Left kidney (tissue), 2 donors: Measurements from ENCODE around the gene TLR9. TPM values are rescaled to one million over a fixed set of nuclear protein-coding genes. Genes with fewer than 3 reads are reported as not detected.

ENCODE experiments used
- DNase-seq: peaks from one replicate; pipeline ENCODE4 v3.0.0-alpha.2; 2013
- polyA plus RNA-seq: library from polyadenylated mRNA; unstranded; fragments of 120-200 nt; gene quantifications from one replicate; pipeline ENCODE4 v1.2.1, GENCODE V29; 2013; ENCODE audit not compliant: insufficient read length

The TLR9 gene
- polyA plus RNA-seq, 1 donor: 0.18 TPM

DNA sequence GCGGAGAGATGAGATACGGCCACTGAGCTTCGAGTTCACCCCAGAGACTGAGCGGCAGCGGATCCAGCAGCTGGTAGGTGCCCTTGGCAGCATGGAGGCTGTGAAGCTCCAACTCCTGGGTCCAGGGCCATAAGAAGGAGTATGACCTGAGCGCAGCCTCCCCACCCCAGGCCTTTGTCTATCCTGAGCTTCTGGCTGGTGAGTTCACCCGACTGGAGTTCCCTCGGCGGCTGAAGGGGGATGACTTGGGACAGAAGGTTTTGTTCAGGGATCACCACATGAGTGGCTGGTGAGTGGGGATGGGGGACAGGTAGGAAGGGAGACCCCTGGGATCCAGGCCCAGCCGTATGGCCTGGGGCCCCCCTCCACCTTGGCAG lies 22.7 kb upstream of the TLR9 start:
- DNase-seq: no peak

DNA sequence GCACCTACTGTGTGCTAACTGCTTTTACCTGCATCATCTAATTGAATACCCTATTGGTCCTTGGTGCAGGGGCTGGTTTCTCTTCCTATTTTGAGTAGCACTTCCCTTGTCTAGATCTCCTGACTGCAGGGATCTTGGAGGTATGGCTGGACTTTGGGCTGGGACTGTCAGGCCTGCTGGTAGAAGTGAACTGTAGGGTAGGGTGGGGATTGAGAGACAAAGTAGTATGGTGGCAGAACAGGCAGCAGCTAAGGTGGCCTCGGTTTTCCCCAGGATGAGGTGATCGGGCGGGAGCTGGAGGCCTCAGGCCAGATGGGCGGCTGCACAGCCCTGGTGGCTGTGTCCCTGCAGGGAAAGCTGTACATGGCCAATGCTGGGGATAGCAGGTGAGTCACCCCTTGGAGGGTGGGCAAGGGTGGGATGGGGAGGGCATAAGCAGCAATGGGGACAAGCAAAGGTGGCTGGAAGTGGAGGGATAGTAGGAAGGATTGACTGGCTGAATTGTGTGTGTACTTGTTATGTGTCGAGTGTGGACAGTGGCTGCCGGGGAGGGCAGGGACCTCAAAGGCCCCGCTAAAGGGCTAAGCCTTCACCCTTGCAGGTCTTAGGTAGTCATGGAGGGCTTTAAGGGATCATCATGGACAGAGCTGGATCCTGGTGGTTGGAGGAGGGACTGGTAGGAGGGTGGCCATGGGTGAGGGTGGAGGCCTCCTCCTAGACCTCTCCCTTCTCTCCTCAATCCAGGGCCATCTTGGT lies 22.1 kb upstream of the TLR9 start:
- no peak for DNase-seq

DNA sequence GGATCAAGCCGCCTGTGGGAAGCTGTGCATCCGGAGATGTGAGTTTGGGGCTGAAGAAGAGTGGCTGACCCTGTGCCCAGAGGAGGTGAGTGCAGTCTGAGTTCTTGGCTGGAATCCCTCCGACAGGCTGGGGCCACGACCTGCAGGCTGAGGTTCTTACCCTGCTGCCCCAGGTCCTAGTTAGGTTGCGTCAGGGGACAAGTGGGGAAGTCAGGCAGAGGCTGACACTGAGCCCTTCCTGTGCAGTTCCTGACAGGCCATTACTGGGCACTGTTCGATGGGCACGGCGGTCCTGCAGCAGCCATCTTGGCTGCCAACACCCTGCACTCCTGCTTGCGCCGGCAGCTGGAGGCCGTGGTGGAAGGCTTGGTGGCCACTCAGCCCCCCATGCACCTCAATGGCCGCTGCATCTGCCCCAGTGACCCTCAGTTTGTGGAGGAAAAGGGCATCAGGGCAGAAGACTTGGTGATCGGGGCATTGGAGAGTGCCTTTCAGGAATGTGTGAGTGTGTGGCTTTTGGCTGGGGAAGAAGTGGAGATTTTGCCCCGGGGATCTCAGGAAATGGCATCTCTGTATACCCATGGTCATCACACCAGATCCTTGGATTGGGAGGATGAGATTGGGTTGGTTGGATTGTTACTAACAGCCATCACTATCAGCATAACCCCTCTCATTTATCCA lies 21.4 kb upstream of the TLR9 start:
- DNase-seq: no peak

DNA sequence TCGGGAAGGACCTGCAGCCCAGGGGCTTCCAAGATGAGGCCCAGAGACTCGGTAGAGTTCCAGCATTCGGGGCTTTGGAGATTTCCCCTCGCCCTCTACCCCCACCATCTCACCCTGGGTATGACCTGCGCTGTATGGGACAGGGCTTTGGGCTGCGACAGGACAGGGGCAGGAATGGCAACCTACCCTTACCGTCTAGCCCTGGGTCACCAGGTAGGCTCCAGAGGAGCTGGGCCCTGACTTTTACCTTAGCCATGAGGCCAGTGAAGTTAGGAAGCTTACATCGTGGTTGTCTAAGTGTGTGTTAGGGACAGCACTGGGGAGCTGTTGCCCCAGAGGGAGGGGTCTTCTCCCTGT lies 20.8 kb upstream of the TLR9 start:
- no peak for DNase-seq

DNA sequence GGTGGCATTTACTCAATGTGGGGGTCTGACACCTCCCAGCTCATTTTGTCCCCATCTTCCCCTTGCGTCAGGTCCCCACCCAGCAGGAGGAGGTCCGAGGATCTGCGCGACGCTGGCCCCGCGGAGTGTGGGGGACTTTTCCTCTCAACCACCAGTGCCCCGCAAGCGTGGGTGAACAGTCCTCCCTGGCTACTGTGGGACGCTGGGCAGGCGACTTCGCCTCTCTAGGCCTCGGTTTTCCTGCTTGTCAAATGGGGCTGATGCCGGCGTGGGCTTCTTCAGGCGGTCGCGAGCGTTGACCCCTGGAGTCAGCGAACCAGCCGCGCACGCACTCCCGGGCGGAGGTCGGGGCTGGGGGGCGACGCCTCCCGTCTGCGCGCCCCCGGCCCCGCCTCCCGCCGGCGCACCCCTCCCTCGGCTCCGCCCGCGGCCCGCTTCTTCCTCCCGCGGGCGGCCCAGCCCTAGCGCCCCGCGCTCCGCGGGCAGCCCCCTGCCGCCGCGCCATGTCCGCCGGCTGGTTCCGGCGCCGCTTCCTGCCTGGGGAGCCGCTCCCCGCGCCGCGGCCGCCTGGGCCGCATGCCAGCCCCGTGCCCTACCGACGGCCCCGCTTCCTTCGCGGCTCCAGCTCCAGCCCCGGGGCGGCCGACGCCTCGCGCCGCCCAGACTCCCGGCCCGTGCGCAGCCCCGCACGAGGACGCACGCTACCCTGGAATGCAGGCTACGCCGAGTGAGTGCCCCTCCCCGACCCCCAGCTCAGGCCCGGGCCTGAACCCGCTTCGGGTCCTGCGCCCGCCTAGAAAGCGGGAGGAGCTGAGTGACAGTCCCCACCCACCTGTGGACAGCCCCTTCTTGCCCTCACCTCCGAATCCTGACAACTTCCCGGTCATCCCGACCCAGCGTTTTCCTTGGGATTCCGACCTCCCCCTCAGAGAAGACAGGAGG lies 20.1 kb upstream of the TLR9 start, which contains the start of gene PPM1M:
Gene PPM1M, plus strand, starts transcription at position 438 of the 942 bp plus-strand sequence. Its CDS starts 66 bp downstream, at position 504.
- no peak for DNase-seq

DNA sequence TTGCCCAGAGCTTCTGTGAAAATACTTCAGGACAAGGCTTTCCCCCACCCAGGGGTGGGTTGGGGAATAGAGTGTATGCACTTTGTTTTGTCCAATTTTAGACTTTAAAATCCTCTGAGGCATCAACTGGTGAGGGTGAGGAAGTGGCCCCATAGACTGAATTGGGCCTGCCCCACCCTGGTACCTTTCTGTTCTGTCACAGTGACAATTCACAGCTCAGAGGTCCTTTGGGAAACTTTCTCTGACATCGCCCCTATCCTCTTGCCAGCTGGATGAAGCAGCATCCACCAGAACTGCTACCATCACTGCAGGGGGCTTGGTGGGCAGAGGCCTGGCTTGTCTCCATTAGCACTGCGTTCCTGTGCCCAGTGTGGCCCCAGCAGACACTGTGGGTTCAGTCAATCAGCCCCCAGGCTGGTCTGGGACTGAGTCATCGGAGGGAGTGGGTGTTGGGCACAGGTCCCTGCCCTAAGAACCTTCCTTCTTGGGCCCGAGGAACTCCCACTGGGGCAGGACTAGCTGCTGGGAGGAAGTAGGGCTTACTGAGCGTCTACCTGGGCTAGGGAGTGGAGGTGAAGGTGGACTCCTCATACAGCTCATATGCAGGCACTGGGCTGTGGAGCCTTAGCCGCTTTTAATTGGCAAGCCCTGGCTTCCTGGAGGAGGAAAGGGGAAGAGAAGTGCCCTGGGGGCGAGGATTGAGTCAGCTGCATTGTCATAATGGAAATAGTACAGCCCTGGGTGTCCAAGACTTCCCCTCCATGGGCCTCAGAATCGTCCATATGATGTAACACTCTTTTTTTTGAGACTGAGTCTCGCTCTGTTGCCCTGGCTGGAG lies 18.6 kb upstream of the TLR9 start:
- DNase-seq: no peak

DNA sequence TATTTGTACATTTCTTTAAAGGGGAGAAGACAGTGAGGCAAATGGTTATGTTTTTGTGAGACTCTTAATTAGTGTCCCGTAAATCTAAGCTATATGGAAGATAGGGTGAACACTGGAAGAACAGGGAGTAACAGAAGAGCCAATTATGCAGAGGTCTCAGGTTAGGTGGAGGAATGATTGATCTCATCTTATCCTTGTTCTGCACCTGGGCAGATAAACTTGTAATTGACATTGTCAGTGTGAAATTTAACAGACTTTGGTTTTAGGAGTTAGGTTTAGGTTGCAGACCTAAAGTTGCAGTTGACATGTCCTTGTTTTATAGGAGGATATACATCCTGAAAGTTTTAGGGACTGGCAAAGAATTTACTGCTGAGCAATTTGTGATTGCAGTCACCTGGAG lies 16.6 kb upstream of the TLR9 start:
- DNase-seq: no peak

DNA sequence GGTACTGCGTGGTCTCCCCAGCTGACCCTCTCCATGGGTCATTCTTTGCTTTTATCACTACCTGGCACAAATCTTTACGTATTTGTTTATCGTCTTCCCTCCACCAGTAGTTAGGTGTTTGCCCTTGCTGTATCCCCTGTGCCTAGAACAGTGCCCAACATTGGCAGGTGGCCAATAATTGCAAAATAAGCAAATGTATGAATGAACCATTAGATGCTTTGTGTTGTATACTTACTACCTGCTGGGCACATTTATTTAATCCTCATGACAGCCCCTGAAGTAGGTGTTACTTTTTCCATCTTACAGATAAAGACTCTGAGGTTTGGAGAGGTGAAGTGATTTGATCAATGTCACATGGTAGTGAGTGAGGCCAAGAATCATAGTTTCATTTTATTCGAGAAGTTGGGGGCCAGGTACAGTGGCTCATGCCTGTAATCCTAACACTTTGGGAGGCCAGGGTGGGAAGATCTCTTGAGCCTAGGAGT lies 15.5 kb upstream of the TLR9 start:
- DNase-seq: no peak

DNA sequence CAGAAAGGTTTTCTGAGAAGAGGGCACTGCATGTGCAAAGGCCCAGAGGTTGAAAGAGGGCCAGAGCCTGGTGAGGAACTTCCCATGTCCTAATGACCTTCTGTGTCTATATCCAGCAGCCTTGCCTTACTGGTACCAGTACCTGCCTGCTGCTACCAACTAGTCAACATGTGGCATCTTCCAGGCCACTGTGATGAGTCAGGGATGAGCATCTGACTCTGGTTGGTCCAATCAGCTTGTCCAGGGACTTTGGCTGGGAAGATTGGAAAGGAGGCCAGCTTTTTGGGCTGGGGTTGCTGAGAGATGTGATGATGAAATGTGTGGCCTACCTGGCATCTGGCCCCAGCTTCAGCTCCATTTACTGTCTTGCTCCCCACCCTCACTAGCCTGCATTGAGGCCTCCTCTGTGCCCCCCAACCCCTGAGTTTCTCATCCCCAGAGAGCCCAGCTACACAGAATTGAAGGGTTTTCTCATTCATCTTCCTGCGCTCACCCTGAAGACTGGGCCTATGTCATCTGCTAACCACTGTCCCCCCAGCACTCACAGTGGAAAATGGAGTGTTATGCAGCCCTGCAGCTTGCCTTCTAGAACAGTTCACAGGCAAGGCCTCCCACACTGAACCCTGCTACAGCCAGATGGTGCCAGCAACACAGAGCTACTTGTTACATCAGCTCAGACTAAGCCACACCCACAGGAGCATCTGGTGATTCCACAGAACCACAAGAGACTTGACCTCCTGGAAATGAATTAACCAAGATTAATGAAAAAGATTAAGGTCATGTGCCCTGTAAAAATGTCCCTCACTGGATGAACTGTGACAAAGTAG lies 14.8 kb upstream of the TLR9 start:
- no peak for DNase-seq

DNA sequence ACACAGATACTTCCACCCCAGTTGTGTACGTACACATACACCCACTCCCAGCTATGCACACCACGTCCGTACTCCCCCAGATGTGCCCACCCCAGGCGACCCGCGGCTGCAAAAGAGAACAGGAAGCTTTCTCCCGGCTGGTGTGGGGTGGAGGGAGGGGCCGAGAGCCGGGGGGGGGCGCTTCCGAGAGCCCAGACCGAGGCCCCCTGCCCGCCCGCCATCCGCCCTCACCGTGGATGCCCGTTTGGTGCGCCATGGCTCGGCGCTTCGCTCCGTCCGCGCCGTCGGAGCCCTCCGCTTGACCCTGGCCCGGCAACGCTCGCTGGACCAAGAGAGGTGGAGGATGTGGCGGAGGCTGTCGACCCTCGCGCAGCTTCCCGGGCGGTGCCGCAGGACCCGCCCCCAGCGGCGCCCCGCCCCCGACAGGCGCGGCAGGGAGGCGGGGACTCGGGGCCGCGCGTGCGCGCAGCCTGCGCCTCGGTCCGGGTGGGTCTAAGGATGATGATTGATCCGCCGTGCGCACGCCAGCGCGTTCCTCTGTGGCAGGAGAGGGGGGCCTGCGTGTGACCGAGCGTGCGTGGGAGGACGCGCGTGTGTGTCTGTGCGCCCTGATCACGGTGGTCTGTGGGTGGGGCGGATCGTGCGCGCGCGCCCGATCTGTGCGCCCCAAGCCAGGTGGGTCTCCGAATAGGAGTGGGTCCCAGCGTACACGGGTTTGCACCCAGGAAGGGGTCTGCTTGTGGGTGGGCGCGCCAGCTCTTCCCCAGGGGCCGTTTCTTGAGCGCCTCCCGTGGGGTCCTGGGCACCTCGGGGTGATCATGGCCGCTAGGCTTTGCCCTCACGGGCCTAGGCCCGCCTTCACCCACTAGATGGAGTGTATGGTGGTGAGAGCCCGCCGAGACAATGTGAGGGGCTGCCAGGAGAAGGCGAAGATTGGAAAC lies 13.6 kb upstream of the TLR9 start, which contains the start of gene TWF2:
Gene TWF2, minus strand, starts transcription at position 398 of the 941 bp plus-strand sequence. Its CDS starts 142 bp downstream, at position 256.
- no peak for DNase-seq

DNA sequence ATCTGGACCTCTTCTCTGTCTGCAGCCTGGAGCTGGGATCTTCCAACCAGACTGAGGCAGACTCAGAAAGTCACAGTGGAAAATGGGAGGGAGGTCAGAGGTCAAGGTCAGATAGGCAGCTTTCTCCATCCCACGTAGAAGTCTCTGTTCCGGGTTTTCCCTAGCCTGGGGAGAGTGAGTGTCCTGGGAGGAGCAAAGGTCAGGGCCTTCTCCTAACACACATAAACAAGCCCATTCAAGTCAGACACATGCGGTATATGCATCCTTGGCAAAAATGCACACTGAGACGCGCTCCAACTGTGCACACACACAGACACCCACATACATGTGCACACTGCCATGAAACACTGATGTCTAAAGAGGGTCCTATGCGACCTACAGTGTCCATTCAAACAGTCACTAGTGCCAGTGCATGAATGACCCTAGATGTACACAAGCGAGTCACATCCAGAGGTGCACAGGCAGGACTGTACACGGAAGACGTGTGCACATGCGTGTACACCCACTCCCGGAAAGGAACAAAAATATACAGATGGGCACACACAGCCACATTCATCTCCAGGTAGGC lies 12.8 kb upstream of the TLR9 start:
- no peak for DNase-seq

DNA sequence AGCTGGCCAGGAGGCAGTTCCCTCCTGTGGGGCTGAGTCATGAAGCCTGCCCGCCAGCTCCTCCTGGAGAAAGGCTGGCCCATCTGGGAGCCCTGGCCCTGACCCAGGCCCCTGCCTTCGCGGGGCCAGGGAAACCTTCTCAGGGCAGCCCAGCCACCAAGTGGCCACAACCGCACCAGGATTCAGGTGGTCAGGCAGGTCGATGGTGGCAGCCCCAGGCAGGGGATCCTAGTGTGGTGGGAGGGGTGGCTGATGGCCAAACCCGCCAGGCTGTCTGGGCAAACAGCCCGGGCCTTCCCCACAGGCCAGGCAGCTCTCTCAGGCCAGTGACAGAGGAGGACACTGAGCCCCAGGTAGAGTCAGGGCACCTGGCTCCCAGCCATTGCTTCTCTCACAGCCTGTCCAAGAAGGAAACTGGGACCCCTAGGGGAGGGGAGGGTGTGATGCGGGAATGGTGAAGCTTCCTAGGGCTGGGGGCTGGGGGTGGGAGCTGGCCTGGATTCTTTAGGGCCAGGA lies 12.3 kb upstream of the TLR9 start:
- no peak for DNase-seq

DNA sequence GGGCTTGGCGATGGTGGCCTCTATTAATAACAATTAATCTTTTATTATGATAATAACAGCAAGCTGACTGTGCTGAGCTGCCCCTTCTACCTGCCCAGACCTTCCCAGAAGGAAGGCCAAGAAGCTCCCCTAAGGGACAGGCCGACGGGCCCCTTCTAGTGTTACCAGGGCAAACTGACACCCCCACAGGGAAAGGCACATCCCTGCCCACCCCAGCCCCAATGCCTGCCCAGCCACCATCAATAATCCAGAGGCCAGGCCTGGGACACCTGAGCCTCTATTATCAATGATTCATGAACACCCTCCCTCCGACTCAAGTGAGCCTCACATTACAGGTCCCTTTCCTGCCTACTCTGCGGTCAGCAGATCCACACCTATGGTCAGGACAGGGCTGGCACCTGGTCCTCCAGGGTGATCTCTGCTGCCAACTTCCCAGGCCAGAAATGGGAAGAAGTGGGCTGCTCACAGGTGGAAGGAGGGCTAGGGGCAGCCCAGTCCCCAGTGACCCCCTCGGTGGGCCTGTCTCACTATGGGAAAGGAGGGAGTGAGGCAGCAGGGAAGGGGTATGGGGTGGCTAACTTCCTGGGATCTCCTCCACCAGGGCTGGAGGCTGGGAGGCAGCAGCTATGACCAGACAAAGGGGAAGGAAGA lies 11.7 kb upstream of the TLR9 start:
- no peak for DNase-seq

DNA sequence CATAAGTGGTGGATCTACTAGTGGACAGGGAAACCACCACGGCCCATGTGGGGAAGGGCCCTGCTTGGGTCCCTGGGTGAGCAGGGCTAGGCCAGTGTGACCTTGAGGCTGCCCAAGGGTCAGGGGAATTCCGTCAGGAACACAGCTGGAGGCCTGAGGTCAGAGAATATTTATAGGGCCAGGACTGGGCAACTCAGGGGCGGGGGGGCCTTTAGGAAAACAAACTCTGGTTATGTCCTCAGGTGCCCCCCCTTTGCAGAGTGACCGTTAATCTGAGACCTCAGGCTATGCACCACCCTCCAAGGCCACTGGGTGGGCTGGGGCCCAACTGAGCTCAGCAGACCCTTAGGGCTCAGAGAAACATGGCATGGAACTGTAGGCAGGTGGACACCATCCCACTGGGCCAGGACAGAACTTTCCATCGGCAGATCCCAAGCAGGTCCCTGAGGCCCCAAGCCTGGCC lies 11.0 kb upstream of the TLR9 start:
- no peak for DNase-seq

DNA sequence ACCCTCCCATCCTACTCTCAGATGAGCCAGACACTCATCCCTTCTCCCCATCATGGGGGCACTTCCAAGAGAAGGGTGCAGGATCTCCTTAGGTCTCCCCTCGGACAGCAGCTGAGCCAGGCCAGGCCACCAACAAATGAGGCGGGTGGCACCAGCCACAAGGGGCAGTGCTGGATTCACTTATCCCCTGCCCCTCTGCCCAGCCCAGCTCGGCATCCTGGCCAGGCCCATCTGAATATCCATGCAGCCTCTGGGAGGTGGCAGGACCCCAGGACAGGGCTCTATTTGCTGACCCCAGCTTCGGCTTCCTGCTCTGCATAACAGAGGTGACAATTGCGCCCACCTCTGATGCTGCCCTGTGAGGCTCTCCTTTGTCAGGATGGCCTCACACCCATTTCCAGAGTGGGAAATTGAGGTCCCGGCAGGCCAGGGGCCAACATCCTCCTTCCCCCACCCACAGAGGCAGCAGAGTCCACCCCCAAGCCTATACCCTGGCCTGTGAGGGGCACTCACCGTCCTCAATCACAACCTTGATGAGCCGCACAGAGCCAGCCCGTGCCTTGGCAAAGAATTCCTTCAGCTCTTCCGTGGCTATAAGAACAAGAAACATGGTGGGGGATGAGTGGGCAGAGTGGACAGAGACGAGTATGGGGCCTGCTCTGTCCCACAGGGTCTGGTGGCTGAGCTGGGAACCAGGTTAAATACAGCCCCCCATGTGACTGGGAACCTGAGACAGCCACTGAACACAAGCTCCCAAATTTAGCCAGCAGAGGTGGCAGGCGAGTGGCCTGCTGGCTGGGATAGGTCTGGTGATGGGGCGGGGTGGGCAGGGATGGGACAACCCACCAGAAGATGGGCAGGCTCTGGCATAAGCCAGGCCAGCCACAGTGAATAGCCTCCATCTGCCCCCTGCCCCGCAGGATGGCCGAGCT lies 9.3 kb upstream of the TLR9 start:
- no peak for DNase-seq

DNA sequence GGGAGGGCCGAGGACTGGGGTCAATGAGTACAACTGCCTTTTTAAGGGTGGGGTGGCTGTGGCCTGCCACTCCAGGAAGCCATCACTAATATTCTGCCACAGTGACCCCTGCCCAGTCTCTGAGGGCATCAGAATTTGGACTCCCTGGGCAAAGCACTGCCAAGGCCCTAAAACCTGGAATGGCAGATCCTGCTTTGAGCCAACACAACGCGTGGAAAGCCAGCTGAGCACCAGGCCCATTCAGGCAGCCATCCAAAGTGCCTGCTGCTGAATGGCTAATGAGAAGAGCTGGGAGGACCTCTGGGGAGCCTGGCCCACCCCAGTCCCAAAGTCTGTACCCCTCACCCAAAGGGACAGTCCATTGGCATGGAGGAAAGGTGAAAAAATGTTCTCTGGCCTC lies 8.5 kb upstream of the TLR9 start:
- DNase-seq: no peak

DNA sequence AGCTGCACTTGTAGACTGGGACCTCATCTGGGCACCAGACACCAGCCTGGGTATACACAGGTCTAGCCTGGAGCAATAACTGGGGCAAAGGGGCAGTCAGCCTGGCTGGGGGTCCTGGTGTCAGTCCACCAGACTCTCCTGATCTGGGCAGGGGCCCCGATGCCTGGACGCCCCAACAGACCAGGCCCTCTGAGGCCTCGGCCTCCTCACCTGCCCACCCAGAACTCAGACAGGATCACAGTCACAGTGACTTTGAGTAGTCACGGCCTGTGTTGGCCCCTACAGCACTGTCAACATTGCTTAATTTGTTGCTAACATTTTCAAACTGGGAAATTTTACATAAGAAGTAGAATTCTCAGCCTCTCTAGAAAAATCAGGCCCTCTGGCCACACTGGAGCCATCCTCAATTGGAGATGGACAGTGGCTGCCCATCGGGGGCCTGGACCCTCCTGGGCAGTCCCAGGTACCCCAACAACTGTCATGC lies 7.7 kb upstream of the TLR9 start:
- DNase-seq: no peak
